ENCODE measurements around the gene KATNAL2. TPM values are rescaled to one million over a fixed set of nuclear protein-coding genes. Genes with fewer than 3 reads are reported as not detected.

The KATNAL2 gene
- total and polyA plus RNA-seq, 4 experiments from 2014 or later = 0.94 to 2.1 TPM; not detected in 2

- Mint-ChIP-seq H3K4me1 (no peaks in the 10 kb centered on the region), H3K27ac (peak overlapping the region in 1 of 7 donors; percentile 70), H3K36me3 (peaks cover 52 to 60% of the 10 kb centered on the region in 2 donors), H3K27me3 (no peaks in the 10 kb centered on the region), H3K9me3 (no peaks in the 10 kb centered on the region), H3K4me3 (no peak overlapping the region)
- ChIA-PET POLR2A (ENCODE audit: partially characterized antibody) (no interaction called here), CTCF (ENCODE audit: partially characterized antibody) (interaction anchor here (1.1 to 5.0 kb wide), 4 partner anchors 12 to 635 kb away, joined by 3 to 25 read pairs (median 9); no protein-coding TSS in a partner anchor)
- Histone ChIP-seq H3K36me3 (ENCODE audit: insufficient read depth, low read length) (peaks cover 34% of the 10 kb centered on the region), H3K27ac (ENCODE audit: low read depth, low read length) (no peak overlapping the region), H3K9me3 (ENCODE audit: control insufficient read depth in 1 of 2, low read length in 2 of 2) (no peaks in the 10 kb centered on the region), H3K27me3 (ENCODE audit: insufficient read depth, low read length) (no peaks in the 10 kb centered on the region), H3K4me3 (ENCODE audit: low read length in 2 of 2) (no peak overlapping the region), H3K4me1 (ENCODE audit: insufficient read depth, low read length) (no peaks in the 10 kb centered on the region)
- no peak for DNase-seq
- intact Hi-C loops (cut with micrococcal nuclease) = no loop called here
These were observed 196.6 kb downstream of the KATNAL2 start for GRCh38 chr18:47113796-47114540.

DNA sequence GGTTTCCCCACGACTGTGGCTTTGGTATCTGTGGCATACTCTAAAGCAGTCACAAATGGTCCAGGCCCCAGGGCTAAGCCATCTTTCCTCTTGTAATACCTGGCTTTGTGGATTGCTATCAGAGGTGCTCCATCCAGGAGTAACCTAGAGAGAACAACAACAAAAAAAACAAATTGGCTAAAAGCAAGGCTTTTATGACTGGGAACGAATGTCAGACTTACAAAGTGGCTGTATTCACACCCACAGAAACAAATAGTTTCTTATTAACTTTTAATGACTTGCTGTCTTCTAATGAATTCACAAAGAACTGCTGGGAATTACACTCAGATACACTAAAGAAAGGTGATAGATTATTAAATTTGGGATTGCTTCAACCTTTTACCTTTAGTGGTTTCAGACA, 197.8 kb downstream of the KATNAL2 start:
- no peak overlapping the region for H3K4me3 ChIP-seq (ENCODE audit: low read length in 2 of 2)
- intact Hi-C loops (cut with micrococcal nuclease) = no loop called here
- H3K9me3 Mint-ChIP-seq = no peaks in the 10 kb centered on the region
- ChIA-PET POLR2A (ENCODE audit: partially characterized antibody) (no interaction called here), CTCF (ENCODE audit: partially characterized antibody) (interaction anchor here (2.7 to 5.0 kb wide), 2 partner anchors 14 to 89 kb away, joined by 11 to 25 read pairs; no protein-coding TSS in a partner anchor)
- no peaks in the 10 kb centered on the region for H3K4me1 ChIP-seq (ENCODE audit: insufficient read depth, low read length)
- no peak for DNase-seq
- no peaks in the 10 kb centered on the region for H3K27me3 ChIP-seq (ENCODE audit: insufficient read depth, low read length)
- H3K4me1 Mint-ChIP-seq = peaks cover 0 to 1% (median 0%) of the 10 kb centered on the region in 4 donors
- no peak overlapping the region for H3K27ac ChIP-seq (ENCODE audit: low read depth, low read length)
- H3K36me3 Mint-ChIP-seq = peaks cover 49 to 69% of the 10 kb centered on the region in 2 donors
- no peaks in the 10 kb centered on the region for H3K27me3 Mint-ChIP-seq
- H3K36me3 ChIP-seq (ENCODE audit: insufficient read depth, low read length) = peaks cover 32% of the 10 kb centered on the region
- H3K4me3 Mint-ChIP-seq = no peak overlapping the region
- peak overlapping the region in 1 of 7 donors; percentile 55 for H3K27ac Mint-ChIP-seq
- H3K9me3 ChIP-seq (ENCODE audit: control insufficient read depth in 1 of 2, low read length in 2 of 2) = no peaks in the 10 kb centered on the region

DNA sequence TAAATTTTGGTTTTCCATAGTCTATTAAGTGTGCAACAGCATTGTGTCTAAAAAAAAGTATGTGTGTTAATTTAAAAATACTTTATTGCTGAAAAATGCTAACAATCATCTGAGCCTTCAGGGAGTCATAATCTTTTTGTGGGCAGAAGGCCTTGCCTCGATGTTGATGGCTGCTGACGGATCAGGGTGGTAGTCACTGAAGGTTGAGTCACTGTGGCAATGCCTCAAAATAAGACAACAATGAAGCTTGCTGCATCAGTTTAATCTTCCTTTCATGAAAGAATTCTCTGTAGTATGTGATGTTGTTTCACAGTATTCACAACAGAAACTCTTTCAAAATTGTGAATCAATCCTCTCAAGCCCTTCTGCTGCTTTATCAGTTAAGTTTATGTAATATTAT, 201.6 kb downstream of the KATNAL2 start:
- Histone ChIP-seq H3K4me1 (ENCODE audit: insufficient read depth, low read length) (no peaks in the 10 kb centered on the region), H3K9me3 (ENCODE audit: control insufficient read depth in 1 of 2, low read length in 2 of 2) (no peaks in the 10 kb centered on the region), H3K36me3 (ENCODE audit: insufficient read depth, low read length) (peaks cover 7% of the 10 kb centered on the region), H3K27ac (ENCODE audit: low read depth, low read length) (no peak overlapping the region), H3K27me3 (ENCODE audit: insufficient read depth, low read length) (no peaks in the 10 kb centered on the region), H3K4me3 (ENCODE audit: low read length in 2 of 2) (no peak overlapping the region)
- H3K27me3 Mint-ChIP-seq = no peaks in the 10 kb centered on the region
- intact Hi-C loops (cut with micrococcal nuclease) = no loop called here
- H3K27ac Mint-ChIP-seq = no peak overlapping the region
- POLR2A ChIA-PET (ENCODE audit: partially characterized antibody) = no interaction called here
- no peaks in the 10 kb centered on the region for H3K9me3 Mint-ChIP-seq
- peaks cover 0 to 6% (median 5%) of the 10 kb centered on the region in 4 donors for H3K4me1 Mint-ChIP-seq
- H3K36me3 Mint-ChIP-seq = peaks cover 28 to 57% of the 10 kb centered on the region in 2 donors
- DNase-seq = no peak
- CTCF ChIA-PET (ENCODE audit: partially characterized antibody) = no interaction called here
- H3K4me3 Mint-ChIP-seq = no peak overlapping the region

- H3K4me3 Mint-ChIP-seq = no peak overlapping the region
- intact Hi-C loops (cut with micrococcal nuclease) = no loop called here
- DNase-seq = no peak
- no peaks in the 10 kb centered on the region for H3K27me3 Mint-ChIP-seq
- ChIA-PET POLR2A (ENCODE audit: partially characterized antibody) (no interaction called here), CTCF (ENCODE audit: partially characterized antibody) (interaction anchor here (0.6 to 1.7 kb wide), 2 partner anchors 19 to 85 kb away, joined by 3 to 6 read pairs; no protein-coding TSS in a partner anchor)
- H3K36me3 Mint-ChIP-seq = peaks cover 24 to 53% of the 10 kb centered on the region in 2 donors
- Histone ChIP-seq H3K27me3 (ENCODE audit: insufficient read depth, low read length) (no peaks in the 10 kb centered on the region), H3K9me3 (ENCODE audit: control insufficient read depth in 1 of 2, low read length in 2 of 2) (no peaks in the 10 kb centered on the region), H3K36me3 (ENCODE audit: insufficient read depth, low read length) (peaks cover 1% of the 10 kb centered on the region), H3K4me3 (ENCODE audit: low read length in 2 of 2) (no peak overlapping the region), H3K27ac (ENCODE audit: low read depth, low read length) (no peak overlapping the region), H3K4me1 (ENCODE audit: insufficient read depth, low read length) (no peaks in the 10 kb centered on the region)
- H3K4me1 Mint-ChIP-seq = peaks cover 0 to 7% (median 5%) of the 10 kb centered on the region in 4 donors
- H3K27ac Mint-ChIP-seq = no peak overlapping the region
- H3K9me3 Mint-ChIP-seq = no peaks in the 10 kb centered on the region
These were observed 203.0 kb downstream of the KATNAL2 start for GRCh38 chr18:47120428-47120827.

GRCh38 chr18:47121146-47121545, 203.7 kb downstream of the KATNAL2 start:
- H3K36me3 Mint-ChIP-seq = peaks cover 28 to 53% of the 10 kb centered on the region in 2 donors
- intact Hi-C loops (cut with micrococcal nuclease) = no loop called here
- POLR2A ChIA-PET (ENCODE audit: partially characterized antibody) = no interaction called here

GRCh38 chr18:47141289-47141688, 223.9 kb downstream of the KATNAL2 start:
- no peaks in the 10 kb centered on the region for H3K9me3 Mint-ChIP-seq
- Histone ChIP-seq H3K9me3 (ENCODE audit: control insufficient read depth in 1 of 2, low read length in 2 of 2) (no peaks in the 10 kb centered on the region), H3K27me3 (ENCODE audit: insufficient read depth, low read length) (no peaks in the 10 kb centered on the region), H3K36me3 (ENCODE audit: insufficient read depth, low read length) (peaks cover under 1% of the 10 kb centered on the region), H3K4me1 (ENCODE audit: insufficient read depth, low read length) (no peaks in the 10 kb centered on the region), H3K27ac (ENCODE audit: low read depth, low read length) (no peak overlapping the region), H3K4me3 (ENCODE audit: low read length in 2 of 2) (no peak overlapping the region)
- H3K27ac Mint-ChIP-seq = peak overlapping the region in 1 of 7 donors; percentile 26
- ChIA-PET POLR2A (ENCODE audit: partially characterized antibody) (no interaction called here), CTCF (ENCODE audit: partially characterized antibody) (no interaction called here)
- DNase-seq = no peak
- no peaks in the 10 kb centered on the region for H3K27me3 Mint-ChIP-seq
- H3K36me3 Mint-ChIP-seq = peaks cover 10 to 20% of the 10 kb centered on the region in 2 donors
- peaks cover 14 to 35% (median 27%) of the 10 kb centered on the region in 4 donors for H3K4me1 Mint-ChIP-seq
- H3K4me3 Mint-ChIP-seq = no peak overlapping the region
- intact Hi-C loops (cut with micrococcal nuclease) = no loop called here

More at GRCh38 chr18:47121146-47121545, 203.7 kb downstream of the KATNAL2 start:
- Histone ChIP-seq H3K36me3 (ENCODE audit: insufficient read depth, low read length) (no peaks in the 10 kb centered on the region), H3K27ac (ENCODE audit: low read depth, low read length) (no peak overlapping the region), H3K27me3 (ENCODE audit: insufficient read depth, low read length) (no peaks in the 10 kb centered on the region), H3K4me3 (ENCODE audit: low read length in 2 of 2) (no peak overlapping the region), H3K4me1 (ENCODE audit: insufficient read depth, low read length) (no peaks in the 10 kb centered on the region), H3K9me3 (ENCODE audit: control insufficient read depth in 1 of 2, low read length in 2 of 2) (no peaks in the 10 kb centered on the region)
- H3K27me3 Mint-ChIP-seq = no peaks in the 10 kb centered on the region
- no peaks in the 10 kb centered on the region for H3K9me3 Mint-ChIP-seq
- H3K4me3 Mint-ChIP-seq = no peak overlapping the region
- H3K27ac Mint-ChIP-seq = no peak overlapping the region
- CTCF ChIA-PET (ENCODE audit: partially characterized antibody) = interaction anchor here (1.7 kb wide), 1 partner anchor 84 kb away, joined by 6 read pairs; no protein-coding TSS in a partner anchor
- no peak for DNase-seq
- peaks cover 0 to 7% (median 6%) of the 10 kb centered on the region in 4 donors for H3K4me1 Mint-ChIP-seq

GRCh38 chr18:47143153-47143552, 225.8 kb downstream of the KATNAL2 start:
- no peak for DNase-seq
- Histone ChIP-seq H3K36me3 (ENCODE audit: insufficient read depth, low read length) (no peaks in the 10 kb centered on the region), H3K4me1 (ENCODE audit: insufficient read depth, low read length) (peaks cover 10% of the 10 kb centered on the region), H3K27me3 (ENCODE audit: insufficient read depth, low read length) (no peaks in the 10 kb centered on the region), H3K9me3 (ENCODE audit: control insufficient read depth in 1 of 2, low read length in 2 of 2) (no peaks in the 10 kb centered on the region), H3K4me3 (ENCODE audit: low read length in 2 of 2) (no peak overlapping the region), H3K27ac (ENCODE audit: low read depth, low read length) (no peak overlapping the region)
- CTCF ChIA-PET (ENCODE audit: partially characterized antibody) = no interaction called here
- POLR2A ChIA-PET (ENCODE audit: partially characterized antibody) = no interaction called here
- H3K4me1 Mint-ChIP-seq = peaks cover 15 to 48% (median 37%) of the 10 kb centered on the region in 4 donors
- intact Hi-C loops (cut with micrococcal nuclease) = no loop called here
- no peak overlapping the region for H3K27ac Mint-ChIP-seq
- no peaks in the 10 kb centered on the region for H3K27me3 Mint-ChIP-seq
- H3K36me3 Mint-ChIP-seq = peaks cover 4 to 12% of the 10 kb centered on the region in 2 donors
- H3K4me3 Mint-ChIP-seq = no peak overlapping the region
- no peaks in the 10 kb centered on the region for H3K9me3 Mint-ChIP-seq
